CD4-positive, alpha-beta T cell treated with Interleukin-12 subunit alpha and Interleukin-12 subunit beta, for 1 hour (primary cell): ENCODE results near the gene PPA1.
"Not testable (repeated sequence)": the region's sequence is repeated elsewhere in the genome, so short reads cannot be mapped to it uniquely, and the experiment has no call there.

Experiments
- DNase-seq: peaks from one replicate; pipeline ENCODE4 v3.0.0-alpha.2; 2020

PPA1 gene

DNA sequence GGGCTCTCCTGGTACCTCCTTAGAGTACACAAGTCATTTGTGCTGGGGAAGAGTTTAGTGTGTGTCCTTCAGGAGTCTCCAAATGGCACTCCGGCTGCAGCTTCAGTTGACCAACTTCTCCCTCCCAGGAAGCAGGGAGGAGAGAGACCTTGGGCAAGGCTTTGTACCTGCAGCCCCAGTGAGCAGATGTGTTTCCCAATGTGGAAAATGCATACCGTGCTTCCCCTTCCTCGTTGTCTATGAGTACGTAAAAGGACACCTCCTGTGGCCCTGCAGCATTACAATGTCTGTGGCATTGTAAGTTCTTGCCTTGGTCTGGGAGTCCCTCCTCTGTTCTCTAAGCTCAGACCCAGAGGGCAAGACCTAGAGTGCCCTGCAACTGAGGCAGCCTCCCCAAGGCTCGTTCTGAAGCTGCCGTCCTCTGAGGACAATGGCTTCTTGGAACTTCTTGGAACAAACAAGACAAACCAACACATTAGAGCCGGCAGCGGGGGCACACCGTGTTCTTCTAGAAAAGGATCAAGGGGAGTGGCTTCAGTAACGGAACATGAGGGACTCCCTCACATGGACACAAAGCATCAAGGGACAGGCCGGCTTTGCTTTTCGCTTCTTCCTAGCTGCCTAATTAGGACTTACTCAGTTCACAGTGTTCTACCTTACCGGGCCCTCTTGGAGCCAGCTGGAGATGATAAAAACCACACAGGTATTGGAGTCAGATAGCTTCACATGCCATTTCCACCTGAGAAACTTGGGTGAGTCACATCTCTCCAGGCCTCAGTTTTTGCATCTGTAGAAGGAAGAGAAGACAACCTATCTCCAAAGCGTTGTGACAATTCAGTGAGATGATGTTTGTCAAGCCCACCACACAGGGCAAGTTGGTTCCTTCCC is 20.9 kb upstream of the PPA1 start:
- DNase-seq, result no peak

DNA sequence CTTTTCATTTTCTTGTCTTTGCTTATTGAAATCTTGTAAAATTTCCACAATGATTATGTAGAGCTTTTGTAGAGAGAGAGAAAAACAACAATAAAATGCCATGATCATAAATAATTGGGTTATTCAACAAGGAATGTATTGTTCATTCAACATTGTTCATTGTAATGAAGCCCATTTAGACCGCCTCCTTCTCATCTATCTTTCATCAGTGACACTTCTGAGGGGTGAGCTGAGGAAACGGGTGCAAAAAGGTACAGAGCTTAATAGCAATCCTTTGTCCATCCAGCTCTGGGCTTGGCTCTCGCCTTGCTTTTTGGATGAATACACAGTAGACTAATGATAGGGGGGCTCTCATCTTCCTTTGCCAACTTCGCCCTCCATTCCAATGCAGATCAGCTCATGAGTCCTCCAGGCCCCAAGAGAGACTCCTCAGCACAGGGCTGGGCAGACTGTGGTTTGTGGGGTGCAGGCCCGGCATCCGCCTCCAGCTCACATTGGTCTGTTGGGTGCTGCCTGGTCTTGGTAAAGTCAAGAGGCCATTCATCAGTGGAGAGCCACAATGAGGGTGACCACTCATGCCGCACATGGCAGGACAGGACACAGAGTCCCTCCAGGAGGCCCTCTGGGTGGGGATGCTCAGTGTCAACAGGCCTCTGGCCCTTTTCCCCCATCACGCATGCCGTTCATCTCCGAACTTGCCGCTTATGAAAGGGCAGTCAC is 17.9 kb upstream of the PPA1 start:
- no peak for DNase-seq

DNA sequence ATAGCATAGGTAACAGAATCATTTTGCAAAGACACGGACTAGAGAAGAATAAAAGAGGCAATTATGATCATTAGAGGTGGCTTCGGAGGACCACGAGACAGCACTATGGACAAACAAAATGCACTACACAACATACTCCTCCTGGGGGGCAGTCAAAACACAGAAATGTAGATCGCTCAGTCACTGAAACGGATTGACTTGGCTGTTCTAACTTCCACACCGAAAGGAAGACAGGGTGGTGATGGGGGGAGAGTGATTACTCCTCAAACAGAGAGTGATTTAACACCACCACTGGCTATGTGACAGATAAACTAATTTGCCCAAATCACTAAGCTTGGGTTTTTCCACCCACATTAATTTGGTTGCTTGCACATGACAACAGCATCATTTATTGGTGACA is 14.1 kb upstream of the PPA1 start:
- no peak for DNase-seq

DNA sequence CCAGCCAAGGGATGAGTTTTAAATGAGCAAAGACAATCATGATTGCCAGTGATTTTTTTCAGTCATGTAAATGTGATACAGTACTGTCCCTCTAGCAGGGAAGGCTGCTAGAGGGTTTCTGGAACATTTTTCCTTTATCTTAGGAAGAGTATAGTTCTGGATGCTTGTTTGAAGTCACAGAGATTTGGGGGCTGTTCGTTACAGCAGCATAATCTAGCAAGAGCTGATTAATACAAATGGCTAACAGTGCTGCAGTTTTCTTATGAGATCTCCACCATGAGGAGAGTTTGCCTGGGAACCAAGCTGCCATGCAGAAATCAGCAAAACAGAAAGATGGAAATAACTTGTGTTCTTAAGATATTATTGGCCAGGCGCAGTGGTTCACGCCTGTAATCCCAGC is 7.9 kb upstream of the PPA1 start:
- no peak for DNase-seq

DNA sequence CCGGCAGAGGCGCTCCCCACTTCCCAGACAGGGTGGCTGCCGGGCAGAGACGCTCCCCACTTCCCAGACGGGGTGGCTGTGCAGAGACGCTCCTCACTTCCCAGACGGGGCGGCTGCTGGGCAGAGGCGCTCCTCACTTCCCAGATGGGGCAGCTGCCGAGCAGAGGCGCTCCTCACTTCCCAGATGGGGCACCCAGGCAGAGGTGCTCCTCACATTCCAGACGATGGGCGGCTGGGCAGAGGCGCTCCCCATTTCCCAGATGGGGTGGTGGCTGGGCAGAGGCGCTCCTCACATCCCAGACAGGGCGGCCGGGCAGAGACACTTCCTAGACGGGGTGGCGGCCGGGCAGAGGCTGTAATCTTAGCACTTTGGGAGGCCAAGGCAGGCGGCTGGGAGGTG is 6.8 kb upstream of the PPA1 start:
- DNase-seq, result not testable (repeated sequence)

DNA sequence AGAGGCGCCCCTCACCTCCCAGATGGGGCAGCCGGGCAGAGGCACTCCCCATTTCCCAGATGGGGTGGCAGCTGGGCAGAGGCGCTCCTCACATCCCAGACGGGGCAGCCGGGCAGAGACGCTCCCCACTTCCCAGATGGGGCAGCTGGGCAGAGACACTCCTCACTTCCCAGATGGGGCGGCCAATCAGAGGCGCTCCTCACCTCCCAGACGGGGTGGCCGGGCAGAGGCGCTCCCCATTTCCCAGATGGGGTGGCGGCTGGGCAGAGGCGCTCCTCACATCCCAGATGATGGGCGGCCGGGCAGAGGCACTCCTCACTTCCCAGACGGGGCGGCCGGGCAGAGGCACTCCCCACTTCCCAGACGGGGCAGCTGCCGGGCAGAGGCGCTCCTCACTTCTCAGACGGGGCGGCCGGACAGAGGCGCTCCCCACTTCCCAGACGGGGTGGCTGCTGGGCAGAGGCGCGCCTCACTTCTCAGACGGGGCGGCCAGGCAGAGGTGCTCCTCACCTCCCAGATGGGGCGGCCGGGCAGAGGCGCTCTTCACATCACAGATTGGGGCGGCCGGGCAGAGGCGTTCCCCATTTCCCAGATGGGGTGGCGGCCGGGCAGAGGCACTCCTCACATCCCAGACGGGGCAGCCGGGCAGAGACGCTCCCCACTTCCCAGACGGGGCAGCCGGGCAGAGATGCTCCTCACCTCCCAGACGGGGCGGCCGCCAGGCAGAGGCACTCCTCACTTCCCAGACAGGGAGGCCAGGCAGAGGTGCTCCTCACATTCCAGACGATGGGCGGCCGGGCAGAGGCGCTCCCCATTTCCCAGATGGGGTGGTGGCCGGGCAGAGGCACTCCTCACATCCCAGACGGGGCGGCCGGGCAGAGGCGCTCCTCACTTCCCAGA is 6.1 kb upstream of the PPA1 start:
- not testable (repeated sequence) for DNase-seq

DNA sequence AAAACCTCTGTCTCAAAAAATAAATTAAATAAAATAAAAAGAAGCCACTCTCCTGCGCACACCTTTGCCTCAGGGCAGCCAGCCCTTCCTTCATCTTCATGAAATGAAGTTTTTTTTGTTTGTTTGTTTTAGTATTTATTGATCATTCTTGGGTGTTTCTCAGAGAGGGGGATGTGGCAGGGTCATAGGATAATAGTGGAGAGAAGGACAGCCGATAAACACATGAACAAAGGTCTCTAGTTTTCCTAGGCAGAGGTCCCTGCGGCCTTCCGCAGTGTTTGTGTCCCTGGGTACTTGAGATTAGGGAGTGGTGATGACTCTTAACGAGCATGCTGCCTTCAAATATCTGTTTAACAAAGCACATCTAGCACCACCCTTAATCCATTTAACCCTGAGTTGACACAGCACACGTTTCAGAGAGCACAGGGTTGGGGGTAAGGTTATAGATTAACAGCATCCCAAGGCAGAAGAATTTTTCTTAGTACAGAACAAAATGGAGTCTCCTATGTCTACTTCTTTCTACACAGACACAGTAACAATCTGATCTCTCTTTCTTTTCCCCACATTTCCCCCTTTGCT is 4.8 kb upstream of the PPA1 start:
- not testable (repeated sequence) for DNase-seq

DNA sequence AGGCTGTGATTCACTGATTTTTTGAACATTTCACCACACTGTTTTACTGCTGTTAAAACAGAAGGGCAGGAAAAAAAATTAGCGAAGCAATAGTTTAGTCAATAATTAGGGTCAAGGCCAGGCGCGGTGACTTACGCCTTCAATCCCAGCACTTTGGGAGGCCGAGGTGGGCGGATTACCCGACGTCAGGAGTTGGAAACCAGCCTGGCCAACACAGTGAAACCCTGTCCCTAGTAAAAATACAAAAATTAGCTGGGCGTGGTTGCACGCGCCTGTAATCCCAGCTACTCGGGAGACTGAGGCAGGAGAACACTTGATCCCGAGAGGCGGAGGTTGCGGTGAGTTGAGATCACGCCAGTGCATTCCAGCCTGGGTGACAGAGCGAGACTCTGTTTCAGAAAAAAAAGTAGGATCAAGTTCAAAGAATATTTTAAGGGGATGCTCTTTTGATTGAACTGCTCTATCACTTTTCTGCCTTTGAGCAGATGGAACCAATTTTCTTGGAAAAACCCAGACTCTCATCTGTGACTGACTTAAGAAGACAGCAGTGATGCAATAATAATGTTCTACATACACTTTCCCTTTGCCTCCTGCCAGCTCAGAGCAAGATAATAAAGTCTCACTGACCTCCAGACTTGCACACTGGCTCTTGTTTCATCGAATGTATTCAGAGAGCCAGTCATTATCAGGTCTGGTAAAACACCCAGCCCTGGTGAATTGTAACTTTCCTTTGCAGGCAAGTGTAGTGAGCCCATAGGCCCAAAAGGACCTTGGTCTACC is 1.6 kb upstream of the PPA1 start:
- no peak for DNase-seq

DNA sequence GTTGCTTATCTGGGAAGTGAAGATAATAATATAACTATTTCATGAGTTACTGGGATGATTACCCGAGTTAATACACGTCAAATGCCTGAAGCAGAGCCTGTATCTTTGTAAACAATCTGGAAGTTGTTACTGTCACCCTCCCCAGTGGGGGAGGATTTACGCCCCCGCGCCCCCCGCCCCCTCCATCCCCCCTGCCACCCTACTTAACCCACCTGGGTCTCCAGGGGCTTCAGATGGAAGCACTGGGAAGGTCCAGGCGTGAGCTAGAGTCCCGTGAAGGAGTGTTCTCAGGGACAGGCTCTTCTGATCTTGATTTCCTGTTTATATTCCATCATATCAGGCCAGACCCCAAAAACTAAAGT is 691 bp upstream of the PPA1 start:
- DNase-seq, result no peak

DNA sequence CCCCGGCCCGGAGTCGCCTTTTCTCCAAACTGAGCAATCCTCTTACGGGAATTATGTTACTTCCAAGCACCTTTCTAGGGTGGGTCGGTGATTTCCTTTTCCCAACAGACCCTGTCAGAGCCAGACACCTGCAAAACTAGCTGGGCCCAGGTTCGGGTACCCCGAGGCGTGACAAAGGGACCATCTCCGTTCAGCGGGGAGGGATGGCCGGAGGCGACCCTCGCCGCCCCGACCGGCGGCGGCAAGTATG is 445 bp downstream of the PPA1 start:
- DNase-seq, result no peak

DNA sequence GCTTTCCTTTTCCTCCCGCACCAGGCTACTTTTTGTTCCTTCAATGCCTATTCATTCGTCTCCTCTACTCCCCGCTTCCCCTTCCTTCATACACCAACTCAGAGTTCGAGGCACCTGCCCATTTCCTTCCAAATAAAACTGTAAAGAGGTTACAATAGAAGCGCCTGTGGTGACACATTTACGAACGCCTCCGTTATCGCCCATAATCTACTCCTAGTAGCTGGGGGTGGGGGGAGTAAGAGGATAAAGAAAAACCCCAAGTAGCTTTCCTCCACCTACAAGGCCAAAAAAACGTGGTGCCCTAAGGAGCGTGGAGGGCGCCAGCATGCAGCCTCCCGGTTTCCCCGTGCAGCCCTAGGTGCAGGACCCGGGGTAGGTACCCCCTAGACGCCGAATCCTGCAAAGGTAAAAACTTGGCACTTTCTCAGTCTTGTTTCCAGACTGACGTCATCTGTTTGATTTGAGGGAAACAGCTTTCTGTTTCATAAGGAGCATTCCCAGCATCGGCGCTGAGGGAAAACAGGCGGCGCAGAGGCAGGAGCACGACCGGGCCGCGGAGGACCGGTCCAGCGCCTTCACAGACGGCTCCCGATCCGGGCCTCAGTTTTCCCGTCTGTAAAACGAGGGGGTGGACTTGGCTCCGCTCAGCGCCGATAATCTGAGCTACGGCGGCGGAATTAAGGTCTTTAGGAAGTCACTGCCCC is 922 bp downstream of the PPA1 start:
- DNase-seq, result peak; percentile 53

DNA sequence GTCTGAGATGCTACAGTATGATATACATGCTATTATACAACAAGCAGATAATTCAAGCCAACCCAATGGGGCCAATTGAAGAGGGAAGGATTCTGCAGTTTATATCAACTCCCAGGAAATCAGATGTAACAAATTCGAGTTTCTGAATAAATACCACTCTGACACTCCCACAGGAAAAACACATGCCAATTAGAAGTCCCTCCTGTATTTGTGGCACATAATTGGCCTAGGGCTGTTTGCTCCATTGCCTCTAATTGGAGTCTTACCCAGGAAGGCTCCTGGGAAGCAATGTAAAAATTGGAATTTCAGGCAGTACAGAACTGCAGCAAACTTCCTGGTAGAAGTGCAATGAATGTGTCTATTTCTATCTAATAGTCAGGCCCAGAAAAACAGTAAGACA is 4.7 kb downstream of the PPA1 start:
- DNase-seq, result no peak

DNA sequence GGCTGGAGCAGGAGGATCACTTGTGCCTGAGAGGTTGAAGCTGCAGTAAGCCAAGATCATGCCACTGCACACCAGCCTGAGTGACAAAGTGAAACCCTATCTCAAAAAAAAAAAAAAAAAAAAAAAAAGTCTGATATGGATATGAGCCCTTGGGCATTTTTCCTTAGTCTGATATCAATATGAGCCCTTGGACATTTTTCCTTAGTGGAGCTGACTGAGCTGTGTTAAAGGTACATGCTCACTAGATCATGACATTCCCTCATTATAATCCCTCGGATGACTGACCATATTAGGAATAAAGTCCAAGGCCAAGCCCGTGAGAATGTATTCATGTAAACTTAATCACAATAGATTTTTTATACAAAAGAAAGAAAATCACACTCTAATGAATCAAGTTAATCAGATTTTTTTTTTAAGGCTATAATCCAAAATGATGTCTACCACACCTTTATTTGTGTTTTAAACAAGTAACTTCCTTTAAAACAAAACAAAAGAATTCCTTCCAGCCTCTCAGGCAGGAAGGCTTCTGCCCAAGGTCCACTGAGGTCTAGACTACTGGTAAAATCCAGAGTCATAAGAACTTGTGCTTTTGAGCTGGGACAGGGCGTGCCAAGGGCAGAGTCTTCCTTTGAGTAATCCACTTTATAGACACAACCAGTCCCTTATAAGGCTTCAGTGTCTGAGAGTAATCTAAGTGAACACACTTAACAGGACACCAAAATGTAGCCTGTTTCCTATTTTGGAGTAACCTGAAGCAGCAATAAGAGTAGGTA is 5.5 kb downstream of the PPA1 start:
- no peak for DNase-seq

DNA sequence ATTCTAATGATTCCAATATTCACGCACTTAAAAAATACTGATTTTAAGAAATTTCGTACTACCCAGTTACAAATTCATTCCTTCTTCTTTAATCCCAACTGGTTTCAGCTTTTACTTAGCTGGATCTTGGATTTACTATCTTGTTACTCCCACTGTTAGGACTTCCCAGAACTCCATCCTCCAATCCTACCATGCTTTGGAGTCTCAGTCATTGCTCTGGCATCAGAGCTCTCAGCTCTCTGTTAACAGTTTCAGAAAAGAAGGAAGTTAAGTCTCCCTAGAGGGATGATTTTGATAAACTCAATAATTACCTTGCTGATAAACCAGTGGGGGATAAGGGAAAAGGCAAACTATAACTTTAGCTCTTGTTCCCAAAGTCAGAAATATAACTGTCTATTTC is 9.5 kb downstream of the PPA1 start:
- no peak for DNase-seq

DNA sequence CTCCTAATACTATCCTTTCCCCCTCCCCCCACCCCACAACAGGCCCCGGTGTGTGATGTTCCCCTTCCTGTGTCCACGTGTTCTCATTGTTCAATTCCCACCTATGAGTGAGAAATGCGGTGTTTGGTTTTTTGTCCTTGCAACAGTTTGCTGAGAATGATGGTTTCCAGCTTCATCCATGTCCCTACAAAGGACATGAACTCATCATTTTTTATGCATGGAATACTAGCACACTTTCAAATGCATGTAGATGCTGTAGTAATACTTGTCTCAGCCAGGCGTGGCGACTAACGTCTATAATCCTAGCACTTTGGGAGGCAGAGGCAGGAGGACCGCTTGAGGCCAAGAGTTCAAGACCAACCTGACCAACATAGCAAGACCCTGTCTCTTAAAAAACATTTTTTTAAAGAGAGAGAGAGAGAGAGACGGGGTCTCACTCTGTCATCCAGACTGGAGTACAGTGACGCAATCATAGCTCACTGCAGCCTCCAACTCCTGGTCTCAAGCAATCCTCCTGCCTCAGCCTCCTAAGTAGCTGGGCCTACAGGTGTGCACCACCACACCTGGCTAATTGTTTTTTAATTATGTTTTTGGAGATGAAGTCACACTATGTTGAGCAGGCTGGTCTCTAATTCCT is 10.3 kb downstream of the PPA1 start:
- DNase-seq, result not testable (repeated sequence)

DNA sequence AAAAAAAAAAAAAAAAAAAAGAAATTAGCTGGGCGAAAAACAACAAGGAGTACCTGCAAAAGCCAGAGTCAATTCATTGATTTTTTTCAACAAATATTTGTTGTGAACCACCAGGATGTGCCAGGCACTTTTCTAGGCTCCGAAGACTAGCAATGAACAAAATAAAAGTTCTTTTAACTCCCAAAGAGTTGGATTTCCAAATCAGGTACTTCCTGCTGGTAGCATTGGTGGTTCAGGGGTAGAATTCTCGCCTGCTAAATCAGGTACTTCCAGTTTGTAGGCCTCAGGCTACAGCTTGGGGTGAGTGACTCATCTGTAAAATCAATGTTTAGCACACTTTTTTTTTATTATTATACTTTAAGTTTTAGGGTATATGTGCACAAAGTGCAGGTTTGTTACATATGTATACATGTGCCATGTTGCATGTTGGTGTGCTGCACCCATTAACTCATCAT is 10.9 kb downstream of the PPA1 start:
- DNase-seq, result no peak

DNA sequence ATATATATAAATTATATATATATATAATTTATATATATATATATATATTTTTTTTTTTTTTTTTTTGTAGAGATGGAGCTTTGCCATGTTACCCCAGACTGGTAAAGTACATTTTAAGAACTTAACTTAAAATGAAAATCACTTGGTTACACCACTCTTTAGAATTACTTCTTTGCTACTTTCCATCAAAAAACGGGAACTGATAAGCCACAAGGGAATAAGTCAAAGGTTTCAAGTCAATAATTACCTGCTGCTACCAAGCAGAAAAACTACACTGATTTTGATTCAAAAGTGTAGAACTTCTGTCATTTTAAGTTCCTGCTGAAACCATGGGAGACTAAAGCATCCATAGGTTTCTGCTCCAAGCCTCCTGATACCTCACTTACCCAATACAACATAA is 12.2 kb downstream of the PPA1 start:
- DNase-seq, result no peak

DNA sequence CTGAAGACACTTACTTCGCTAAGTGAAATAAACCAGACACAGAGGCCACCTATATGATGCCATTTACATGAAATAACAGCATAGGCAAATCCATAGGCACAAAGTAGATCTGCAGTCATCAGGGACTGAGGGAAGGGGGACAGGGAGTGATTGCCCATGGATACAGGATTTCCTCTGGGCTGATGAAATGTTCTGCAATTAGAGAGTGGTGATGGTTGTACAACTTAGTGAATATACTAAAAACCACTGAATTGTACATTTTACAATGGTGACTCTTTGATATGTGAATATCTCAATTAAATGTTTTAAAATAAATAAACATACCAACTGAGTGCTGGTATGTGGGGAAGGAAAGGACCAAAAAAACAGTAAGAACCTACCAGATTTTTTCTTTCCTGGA is 20.4 kb downstream of the PPA1 start:
- DNase-seq, result no peak

DNA sequence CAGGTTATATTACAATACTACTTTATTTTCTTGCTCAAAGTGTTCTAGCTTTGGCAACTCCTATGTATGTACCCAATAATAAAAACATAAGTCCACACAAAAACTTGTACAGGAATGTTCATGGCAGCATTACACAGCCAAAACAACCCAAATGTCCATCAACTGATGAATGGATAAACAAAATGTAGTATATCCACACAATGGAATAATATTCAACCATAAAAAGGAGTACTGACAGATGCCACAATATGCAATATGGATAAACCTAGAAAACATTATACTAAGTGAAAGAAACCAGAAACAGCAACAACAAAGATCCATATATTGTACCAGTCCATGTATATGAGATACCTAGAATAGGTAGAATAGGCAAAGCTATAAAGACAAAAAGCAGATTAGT is 21.0 kb downstream of the PPA1 start:
- no peak for DNase-seq

DNA sequence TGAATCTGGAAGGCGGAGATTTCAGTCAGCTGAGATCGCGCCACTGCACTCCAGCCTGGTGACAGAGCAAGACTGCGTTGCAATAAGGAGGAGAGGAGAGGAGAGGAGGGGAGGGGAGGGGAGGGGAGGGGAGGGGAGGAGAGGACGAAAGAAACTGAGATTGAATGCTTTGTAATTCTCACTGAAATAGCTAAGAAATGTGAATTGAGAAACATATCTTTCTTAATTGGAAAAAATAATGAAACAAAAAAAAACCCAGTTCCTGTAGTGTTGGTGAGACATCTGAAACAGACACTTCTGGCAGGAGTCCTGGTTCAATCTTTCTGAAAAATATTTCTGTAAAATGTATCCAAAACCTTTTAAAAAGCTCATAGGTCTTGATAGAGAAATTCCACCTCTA is 26.5 kb downstream of the PPA1 start:
- no peak for DNase-seq

DNA sequence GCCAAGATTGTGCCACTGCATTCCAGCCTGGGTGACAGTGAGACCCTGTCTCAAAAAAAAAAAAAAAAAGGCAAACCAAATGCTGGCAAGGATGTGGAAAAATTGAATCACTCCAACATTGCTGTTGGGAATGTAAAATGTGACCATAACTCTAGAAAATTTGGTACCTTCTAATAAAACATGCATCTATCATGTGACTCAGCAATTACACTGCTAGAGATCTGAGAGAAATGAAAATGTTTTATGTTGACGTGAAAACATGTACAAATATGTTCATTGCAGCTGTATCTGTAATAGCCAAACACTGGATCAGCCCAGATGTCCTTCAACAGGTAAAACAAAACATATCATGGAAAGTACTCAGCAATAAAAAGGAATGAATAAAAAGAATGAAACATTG is 32.1 kb downstream of the PPA1 start:
- DNase-seq, result no peak
